ENCODE measurements around the gene ANO5. TPM values are rescaled to one million over a fixed set of nuclear protein-coding genes. Genes with fewer than 3 reads are reported as not detected.

ANO5 gene
- total RNA-seq, 1 experiment from 2014 or later, result 3.4 TPM

- no peaks in the 10 kb centered on the region for H3K27me3 ChIP-seq (ENCODE audit: insufficient read depth, low read length)
- H3K27me3 Mint-ChIP-seq (ENCODE audit: low read depth), result no peaks in the 10 kb centered on the region
- H4K8ac ChIP-seq (replicated peaks; ENCODE audit: insufficient read length, low read depth, low read length), result no peak overlapping the region
- H3K4me3 Mint-ChIP-seq, result no peak overlapping the region
- no peaks in the 10 kb centered on the region for H3K79me2 ChIP-seq (ENCODE audit: insufficient read depth, low read length)
- H3K4me1 ChIP-seq (ENCODE audit: insufficient read depth, low read length), result no peaks in the 10 kb centered on the region
- H3T11ph ChIP-seq (ENCODE audit: low read length), result no peak overlapping the region
- no peak overlapping the region for H4K91ac ChIP-seq (ENCODE audit: insufficient read length, low read depth, low read length)
- H2AK5ac ChIP-seq (ENCODE audit: insufficient read length, low read length), result no peak overlapping the region
- H3K9me3 Mint-ChIP-seq, result no peaks in the 10 kb centered on the region
- H2BK12ac ChIP-seq (ENCODE audit: insufficient read length, low read depth, low read length), result no peak overlapping the region
- H3K9me3 ChIP-seq (ENCODE audit: control insufficient read depth, low read depth, low read length), result no peaks in the 10 kb centered on the region
- no peak overlapping the region for H4K5ac ChIP-seq (ENCODE audit: insufficient read length, low read depth, low read length)
- TF ChIP-seq CTCF (conservative IDR thresholded peaks at IDR 0.05), result no peak
- no peak for DNase-seq
- no peak overlapping the region for H3K4ac ChIP-seq (ENCODE audit: low read depth, low read length)
- no peaks in the 10 kb centered on the region for H4K20me1 ChIP-seq (ENCODE audit: control insufficient read depth, insufficient read depth, insufficient read length)
- H3K4me1 Mint-ChIP-seq, result no peaks in the 10 kb centered on the region
- H2BK120ac ChIP-seq (ENCODE audit: low read depth, low read length, poor library complexity, severe bottlenecking), result no peak overlapping the region
- no peak overlapping the region for H3K18ac ChIP-seq (ENCODE audit: insufficient read length, low read depth, low read length)
- H3K14ac ChIP-seq (ENCODE audit: insufficient read depth, low read length), result no peak overlapping the region
- H3K23me2 ChIP-seq (ENCODE audit: insufficient read length, low read depth, low read length, poor library complexity, severe bottlenecking), result no peaks in the 10 kb centered on the region
- H3K9ac ChIP-seq (ENCODE audit: extremely low read depth, insufficient read length, low read length), result no peak overlapping the region
- H3K36me3 Mint-ChIP-seq (ENCODE audit: insufficient read depth in 1 of 3, low read depth in 3 of 3), result no peaks in the 10 kb centered on the region; a peak in 1 of 7 replicates
- H3K56ac ChIP-seq (ENCODE audit: insufficient read length, low read depth, low read length), result no peak overlapping the region
- H2BK15ac ChIP-seq (ENCODE audit: low read depth, low read length), result no peak overlapping the region
- no peak overlapping the region for H2BK5ac ChIP-seq (ENCODE audit: insufficient read length, low read length)
- H3K79me1 ChIP-seq (ENCODE audit: insufficient read depth, low read depth, low read length, poor library complexity, severe bottlenecking), result no peaks in the 10 kb centered on the region
- H3K23ac ChIP-seq (ENCODE audit: insufficient read length, low read depth, low read length), result no peak overlapping the region
- no peak overlapping the region for H3K27ac ChIP-seq (ENCODE audit: insufficient read length, low read depth, low read length)
- H2AFZ ChIP-seq (ENCODE audit: low read length), result no peak overlapping the region
- H2BK20ac ChIP-seq (ENCODE audit: low read depth, low read length, poor library complexity, severe bottlenecking), result no peak overlapping the region
- H3K4me2 ChIP-seq (ENCODE audit: insufficient read depth, insufficient read length, low read length), result no peak overlapping the region
- H3K27ac Mint-ChIP-seq, result no peak overlapping the region
These were observed 82.7 kb downstream of the ANO5 start for GRCh38 chr11:22275600-22275999.

Data from H9 (cell line).